ENCODE data around the gene LIN28A. TPM values are rescaled to one million over a fixed set of nuclear protein-coding genes. Genes with fewer than 3 reads are reported as not detected.

The LIN28A gene
- total RNA-seq, 4 donors from 2014 or later: not detected

- no peak for DNase-seq
- Histone ChIP-seq H3K4me1 (peaks cover 17 to 31% (median 20%) of the 10 kb centered on the region in 3 donors), H3K36me3 (peaks cover 6 to 56% (median 19%) of the 10 kb centered on the region in 3 donors), H3K27ac (peak overlapping the region in 2 of 4 donors; percentile 86 to 93), H3K27me3 (no peaks in the 10 kb centered on the region), H3K9me3 (no peaks in the 10 kb centered on the region), H3K4me3 (no peak overlapping the region)
- TF ChIP-seq, protein P1, sequence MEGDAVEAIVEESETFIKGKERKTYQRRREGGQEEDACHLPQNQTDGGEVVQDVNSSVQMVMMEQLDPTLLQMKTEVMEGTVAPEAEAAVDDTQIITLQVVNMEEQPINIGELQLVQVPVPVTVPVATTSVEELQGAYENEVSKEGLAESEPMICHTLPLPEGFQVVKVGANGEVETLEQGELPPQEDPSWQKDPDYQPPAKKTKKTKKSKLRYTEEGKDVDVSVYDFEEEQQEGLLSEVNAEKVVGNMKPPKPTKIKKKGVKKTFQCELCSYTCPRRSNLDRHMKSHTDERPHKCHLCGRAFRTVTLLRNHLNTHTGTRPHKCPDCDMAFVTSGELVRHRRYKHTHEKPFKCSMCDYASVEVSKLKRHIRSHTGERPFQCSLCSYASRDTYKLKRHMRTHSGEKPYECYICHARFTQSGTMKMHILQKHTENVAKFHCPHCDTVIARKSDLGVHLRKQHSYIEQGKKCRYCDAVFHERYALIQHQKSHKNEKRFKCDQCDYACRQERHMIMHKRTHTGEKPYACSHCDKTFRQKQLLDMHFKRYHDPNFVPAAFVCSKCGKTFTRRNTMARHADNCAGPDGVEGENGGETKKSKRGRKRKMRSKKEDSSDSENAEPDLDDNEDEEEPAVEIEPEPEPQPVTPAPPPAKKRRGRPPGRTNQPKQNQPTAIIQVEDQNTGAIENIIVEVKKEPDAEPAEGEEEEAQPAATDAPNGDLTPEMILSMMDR (IDR thresholded peaks at IDR 0.05): no peak
- no peak for TF ChIP-seq POLR2A (IDR thresholded peaks at IDR 0.05)
- intact Hi-C loops (cut with DNase I): no loop called here
These were observed 23.6 kb downstream of the LIN28A start for GRCh38 chr1:26434161-26434752.

GRCh38 chr1:26438041-26438440, 27.4 kb downstream of the LIN28A start:
- Histone ChIP-seq H3K4me1 (peaks cover 9 to 16% (median 11%) of the 10 kb centered on the region in 3 donors), H3K4me3 (no peak overlapping the region), H3K27me3 (no peaks in the 10 kb centered on the region), H3K9me3 (no peaks in the 10 kb centered on the region), H3K27ac (no peak overlapping the region), H3K36me3 (peaks cover 18 to 94% (median 28%) of the 10 kb centered on the region in 3 donors)
- no peak for DNase-seq
- 90% methylated on average over 6 of the region's 6 CpGs for WGBS, 2 donors
- TF ChIP-seq POLR2A (IDR thresholded peaks at IDR 0.05): no peak
- TF ChIP-seq, protein P1 (IDR thresholded peaks at IDR 0.05): no peak
- intact Hi-C loops (cut with DNase I): no loop called here

GRCh38 chr1:26440259-26440658, 29.6 kb downstream of the LIN28A start:
- H3K4me3 ChIP-seq: no peak overlapping the region
- no peak overlapping the region for H3K27ac ChIP-seq
- no peaks in the 10 kb centered on the region for H3K27me3 ChIP-seq
- TF ChIP-seq, protein P1 (IDR thresholded peaks at IDR 0.05): no peak
- TF ChIP-seq POLR2A (IDR thresholded peaks at IDR 0.05): no peak
- peaks cover 23 to 100% (median 44%) of the 10 kb centered on the region in 3 donors for H3K36me3 ChIP-seq
- no peak for DNase-seq
- WGBS, 2 donors: 92 to 100% methylated on average over 2 of the region's 2 CpGs
- intact Hi-C loops (cut with DNase I): no loop called here
- no peaks in the 10 kb centered on the region for H3K4me1 ChIP-seq
- H3K9me3 ChIP-seq: no peaks in the 10 kb centered on the region

DNA sequence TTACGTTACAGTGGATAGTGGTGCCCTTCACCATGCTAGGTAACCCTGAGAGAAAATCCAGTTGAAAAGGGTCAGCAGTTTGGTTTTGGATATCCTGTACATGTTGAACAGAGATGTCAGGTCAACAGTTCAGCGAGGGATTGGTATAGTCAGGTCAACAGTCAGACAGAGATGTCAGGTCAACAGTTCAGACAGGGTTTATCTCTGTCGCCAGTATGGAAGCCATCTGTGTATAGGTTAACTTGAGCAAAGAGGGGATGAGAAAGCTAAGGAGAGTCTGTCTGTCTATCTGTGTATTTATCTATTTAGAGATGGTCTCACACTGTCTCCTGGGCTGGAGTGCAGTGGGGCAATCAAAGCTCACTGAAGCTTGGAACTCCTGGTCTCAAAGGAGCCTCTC, 39.3 kb downstream of the LIN28A start:
- H3K4me1 ChIP-seq: peaks cover 0 to 7% (median 0%) of the 10 kb centered on the region in 3 donors
- WGBS, 2 donors: 88% methylated on average over 2 to 3 of the region's 3 CpGs
- DNase-seq: no peak
- intact Hi-C loops (cut with DNase I): no loop called here
- H3K9me3 ChIP-seq: no peaks in the 10 kb centered on the region
- no peaks in the 10 kb centered on the region for H3K27me3 ChIP-seq
- H3K4me3 ChIP-seq: no peak overlapping the region
- H3K36me3 ChIP-seq: peaks cover 6 to 100% (median 18%) of the 10 kb centered on the region in 3 donors
- no peak for TF ChIP-seq POLR2A (IDR thresholded peaks at IDR 0.05)
- TF ChIP-seq, protein P1 (IDR thresholded peaks at IDR 0.05): no peak
- no peak overlapping the region for H3K27ac ChIP-seq

DNA sequence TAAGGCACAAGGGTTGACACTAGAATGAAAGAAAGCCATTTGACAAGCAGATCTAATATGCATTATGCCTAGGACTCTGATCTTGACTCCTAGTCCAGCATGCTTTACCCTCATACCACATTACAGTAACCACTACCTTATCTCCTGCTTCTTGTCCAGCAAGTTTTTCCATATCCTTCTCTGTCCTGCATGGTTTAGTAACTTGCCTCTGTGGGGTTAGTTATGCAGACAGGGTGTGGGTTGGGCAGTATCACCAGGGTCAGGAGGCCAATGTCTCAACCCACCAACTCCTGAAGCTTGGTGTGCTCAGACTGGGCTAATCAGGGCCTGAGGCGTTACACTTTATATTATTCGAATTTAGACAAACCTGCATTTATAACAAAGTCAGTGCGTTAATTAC, 40.3 kb downstream of the LIN28A start:
- intact Hi-C loops (cut with DNase I): no loop called here
- Histone ChIP-seq H3K27me3 (no peaks in the 10 kb centered on the region), H3K36me3 (peaks cover 6 to 100% (median 18%) of the 10 kb centered on the region in 3 donors), H3K4me3 (no peak overlapping the region), H3K4me1 (peaks cover 0 to 7% (median 0%) of the 10 kb centered on the region in 3 donors), H3K27ac (no peak overlapping the region), H3K9me3 (no peaks in the 10 kb centered on the region)
- no peak for DNase-seq
- 87 to 91% methylated on average over 3 of the region's 3 CpGs for WGBS, 2 donors
- TF ChIP-seq, protein P1 (IDR thresholded peaks at IDR 0.05): no peak
- no peak for TF ChIP-seq POLR2A (IDR thresholded peaks at IDR 0.05)
